Nucleus accumbens (tissue), 56 donors: ENCODE measurements around the gene CA7.
"Not testable (repeated sequence)": the region's sequence is repeated elsewhere in the genome, so short reads cannot be mapped to it uniquely, and the experiment has no call there.

Experiments used
- DNase-seq, 56 donors: peaks; one replicate each; lab custom pipeline; 2025; lab: John Stamatoyannopoulos, UW

Gene CA7

DNA sequence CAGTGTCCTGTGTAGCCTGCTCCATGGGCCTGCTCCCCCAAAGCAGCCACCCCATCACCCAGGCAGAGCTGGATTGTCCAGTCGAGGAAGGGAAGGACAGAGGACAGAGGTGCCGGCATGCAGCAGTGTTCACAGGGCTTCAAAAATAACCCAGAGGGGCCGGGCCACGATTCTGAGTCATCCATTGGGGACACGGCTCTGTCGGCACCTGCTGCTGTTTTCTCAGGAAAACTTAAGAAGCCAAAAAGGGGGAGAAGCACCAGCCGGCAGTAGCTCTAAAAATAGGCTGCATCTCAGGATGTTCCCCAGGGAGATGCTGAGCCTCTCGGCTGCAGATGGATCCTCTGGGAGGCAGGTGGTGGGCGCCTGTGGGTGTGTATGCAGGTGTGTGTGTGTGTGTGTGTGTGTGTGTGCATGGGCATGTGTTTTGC, 1.6 kb downstream of the CA7 start:
- DNase-seq: peak in 24 of 56 donors; percentile 13 to 71 (median 32)

DNA sequence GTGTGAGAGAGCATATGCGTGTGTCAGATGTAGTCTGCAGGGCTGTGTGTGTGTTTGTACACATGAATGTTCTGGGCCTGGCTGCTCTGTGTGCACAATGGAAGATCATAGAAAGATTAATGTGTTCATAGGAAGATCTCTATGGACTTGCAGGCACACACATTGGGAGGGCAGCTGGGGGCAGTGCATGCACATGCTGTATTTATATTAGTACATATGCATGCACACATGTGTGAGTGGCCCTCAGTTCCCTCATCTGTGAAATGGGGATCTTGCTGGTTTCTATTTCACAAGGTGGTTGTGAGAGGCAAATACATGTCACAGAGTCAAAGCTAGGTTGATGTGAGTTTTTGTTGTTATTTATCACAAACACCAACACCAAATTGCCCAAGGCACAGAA, 2.1 kb downstream of the CA7 start:
- no peak for DNase-seq

DNA sequence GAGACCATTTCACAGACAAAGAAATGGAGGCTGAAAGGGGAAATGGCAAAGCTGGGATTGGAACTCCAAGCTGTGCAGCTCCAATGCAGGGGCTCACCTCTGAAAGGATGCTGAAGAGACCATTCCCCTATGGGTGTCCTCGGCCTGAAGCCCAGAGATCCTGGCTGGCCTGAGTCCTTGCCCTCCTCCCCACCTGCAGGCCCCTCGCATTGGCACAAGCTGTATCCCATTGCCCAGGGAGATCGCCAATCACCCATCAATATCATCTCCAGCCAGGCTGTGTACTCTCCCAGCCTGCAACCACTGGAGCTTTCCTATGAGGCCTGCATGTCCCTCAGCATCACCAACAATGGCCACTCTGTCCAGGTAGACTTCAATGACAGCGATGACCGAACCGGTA, 2.6 kb downstream of the CA7 start:
- no peak for DNase-seq

DNA sequence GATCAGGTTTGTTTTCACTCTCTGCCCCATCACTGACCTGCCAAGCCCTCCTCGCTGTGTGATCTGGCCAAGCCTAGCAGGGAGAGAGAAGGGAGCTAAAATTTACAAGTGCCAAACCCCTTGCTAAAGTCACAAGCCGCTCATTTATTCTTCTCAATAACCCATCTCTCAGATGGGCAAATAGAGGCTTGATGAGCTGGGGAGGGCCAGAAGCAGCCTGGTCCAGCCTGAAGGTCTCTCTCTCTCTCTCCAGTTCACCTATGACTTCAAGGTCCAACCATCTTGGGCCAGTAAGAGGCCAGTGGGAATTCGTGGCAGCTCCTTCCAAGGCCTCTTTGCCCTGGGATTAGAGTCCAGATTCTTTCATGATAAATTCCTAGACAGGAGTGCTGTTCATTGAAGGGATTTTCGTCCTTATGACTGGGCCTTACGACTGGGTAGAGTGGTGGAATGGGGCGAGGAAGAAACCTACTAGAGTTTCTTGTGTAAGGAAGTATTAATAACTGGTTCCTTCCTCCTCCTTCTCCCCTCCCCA, 3.4 kb downstream of the CA7 start:
- DNase-seq: no peak

DNA sequence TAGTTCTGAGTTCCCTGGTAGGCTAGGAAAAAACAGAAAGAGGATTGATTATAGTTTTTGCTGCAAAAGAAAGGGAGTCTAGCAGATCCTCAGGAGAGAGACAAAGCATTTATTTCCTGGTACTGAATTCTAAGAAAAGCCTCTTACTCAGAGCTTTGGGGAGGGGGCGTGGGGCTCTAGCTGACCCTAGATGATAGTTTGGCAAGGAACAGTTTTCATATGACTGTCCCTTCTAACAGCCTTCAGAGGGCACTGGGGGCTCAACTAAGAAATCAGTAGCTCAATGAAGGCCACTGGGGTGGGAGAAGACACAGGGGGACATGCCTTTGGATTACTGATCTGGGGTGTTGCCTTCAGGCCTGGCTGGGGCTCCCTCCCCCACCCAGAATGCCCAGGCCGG, 4.0 kb downstream of the CA7 start:
- no peak for DNase-seq

DNA sequence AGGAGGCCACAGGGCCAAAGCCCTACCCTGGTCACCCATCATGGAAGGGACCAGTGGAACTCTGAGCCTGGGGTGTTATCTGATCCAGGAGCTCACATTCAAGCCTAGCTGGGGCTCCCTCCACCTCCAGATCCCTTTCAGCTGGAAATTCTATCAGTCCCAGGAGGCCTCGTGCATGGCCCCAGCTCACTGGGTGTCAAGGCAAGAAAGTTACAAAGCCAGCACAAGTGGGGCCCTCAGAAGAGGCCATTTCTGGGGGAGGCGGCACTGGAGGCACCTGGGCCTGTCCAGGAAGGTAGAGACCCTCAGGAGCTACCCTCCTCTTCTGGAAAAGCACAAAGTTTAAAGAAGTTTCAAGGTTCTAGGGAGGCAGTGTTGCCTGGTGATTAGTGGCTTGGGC, 4.8 kb downstream of the CA7 start:
- no peak for DNase-seq

DNA sequence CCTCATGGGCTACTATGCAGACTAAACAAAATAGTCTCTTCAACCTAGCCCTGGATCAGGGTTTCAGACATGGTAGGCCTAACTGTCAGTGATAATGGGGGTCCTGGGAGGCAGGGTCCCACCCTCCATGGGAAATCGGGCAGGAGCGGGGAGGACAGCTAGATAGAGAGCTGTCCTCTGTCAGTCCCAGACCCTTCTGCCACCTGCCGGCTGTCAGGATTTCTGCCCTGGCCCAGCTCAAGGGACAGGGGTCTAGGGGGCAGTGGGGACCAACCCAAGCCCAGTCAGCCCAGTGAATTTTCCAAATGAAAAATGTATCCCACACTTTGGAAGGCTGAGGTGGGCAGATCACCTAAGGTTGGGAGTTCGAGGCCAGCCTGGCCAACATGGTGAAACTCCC, 5.3 kb downstream of the CA7 start:
- DNase-seq: no peak

DNA sequence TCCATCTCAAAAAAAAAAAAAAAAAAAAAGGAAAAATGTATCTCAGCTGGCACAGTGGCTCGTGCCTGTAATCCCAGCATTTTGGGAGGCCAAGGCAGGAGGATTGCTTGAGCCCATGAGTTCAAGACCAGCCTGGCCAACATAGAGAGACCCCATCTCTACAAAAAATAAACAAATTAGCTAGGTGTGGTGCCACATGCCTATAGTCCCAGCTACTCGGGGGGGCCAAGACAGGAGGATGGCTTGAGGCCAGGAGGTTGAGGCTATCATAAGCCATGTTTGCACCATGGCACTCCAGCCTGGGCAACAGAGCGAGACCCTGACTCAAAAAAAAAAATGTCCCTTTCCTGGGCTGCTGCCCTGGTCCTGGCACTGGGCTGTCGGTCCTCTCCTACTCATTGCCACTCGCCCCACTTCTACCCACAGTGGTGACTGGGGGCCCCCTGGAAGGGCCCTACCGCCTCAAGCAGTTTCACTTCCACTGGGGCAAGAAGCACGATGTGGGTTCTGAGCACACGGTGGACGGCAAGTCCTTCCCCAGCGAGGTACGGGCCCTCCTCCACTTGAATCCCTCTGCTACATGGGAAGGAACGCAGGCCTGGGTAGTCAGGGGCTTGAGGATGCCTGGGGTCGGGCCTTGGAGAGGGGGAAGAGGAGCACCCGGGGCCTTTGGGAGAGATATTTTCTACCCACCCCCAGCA, 6.1 kb downstream of the CA7 start:
- DNase-seq: peak in 2 of 56 donors; percentile 2 to 7

DNA sequence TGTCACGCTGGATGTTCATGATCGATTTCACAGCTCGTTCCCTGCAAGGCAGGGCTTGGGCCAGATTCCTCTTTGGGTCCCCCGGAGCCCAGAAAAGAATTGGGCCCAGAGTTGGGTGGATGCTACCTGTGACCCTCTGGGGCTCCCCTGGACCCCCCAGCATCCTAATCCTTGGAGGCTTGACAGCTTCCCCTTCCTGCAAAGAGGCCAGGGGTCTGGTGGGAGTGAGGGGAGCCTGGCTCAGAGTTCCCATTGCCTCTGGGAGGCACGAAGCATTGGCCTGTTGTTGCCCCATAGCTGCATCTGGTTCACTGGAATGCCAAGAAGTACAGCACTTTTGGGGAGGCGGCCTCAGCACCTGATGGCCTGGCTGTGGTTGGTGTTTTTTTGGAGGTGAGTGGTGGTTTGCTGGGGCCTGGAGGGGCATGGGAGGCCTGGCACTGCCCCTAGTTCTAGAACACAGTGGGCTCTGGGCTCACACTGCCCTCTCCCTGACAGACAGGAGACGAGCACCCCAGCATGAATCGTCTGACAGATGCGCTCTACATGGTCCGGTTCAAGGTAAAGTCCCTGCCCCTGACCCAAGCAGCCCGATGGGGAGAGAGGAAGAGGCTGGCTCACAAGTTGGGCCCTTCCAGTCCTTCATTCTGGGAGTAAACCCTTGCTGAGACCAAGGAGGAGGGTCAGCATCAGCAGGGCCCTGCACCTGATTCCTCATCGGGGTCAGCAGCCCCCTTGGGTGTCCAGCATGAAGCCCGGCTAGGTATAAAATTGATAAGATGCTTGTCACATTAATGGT, 7.2 kb downstream of the CA7 start:
- DNase-seq: no peak

DNA sequence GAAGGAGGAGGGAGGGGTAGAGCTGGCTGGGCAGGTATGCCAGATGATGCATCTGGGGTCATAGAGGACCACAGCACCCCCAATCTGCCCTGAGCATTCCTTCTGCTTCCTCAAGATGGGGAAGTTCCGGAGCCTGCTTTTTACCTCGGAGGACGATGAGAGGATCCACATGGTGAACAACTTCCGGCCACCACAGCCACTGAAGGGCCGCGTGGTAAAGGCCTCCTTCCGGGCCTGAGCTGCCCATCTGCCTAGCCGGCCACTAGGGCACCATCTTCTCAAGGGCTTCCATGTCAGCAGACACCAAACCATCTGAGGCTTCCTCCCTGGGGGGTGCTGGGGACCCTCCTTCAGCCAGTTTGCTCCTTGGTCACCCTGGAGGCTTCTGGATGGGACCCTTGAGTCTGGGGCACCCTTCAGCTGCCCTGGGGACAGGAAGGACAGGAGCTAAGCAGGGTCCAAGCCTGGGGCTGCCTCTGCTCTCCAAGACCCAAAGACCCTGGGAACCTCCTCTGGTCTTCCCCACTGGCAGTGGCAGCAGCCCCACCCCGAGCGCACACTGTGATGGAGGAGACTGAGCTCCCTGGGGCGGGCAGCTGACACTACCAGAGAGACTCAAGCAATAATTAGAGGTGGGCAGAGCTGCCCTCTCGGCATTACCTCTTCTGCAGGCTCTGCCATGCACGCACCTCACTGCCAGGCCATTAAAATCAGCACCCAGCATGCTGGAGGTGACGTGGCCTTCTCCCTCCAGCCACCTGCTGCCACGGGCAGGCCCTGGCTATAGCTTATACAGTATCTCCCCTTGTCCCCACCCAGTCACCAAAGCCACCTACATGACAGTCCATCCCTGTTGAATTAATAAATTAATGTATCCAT, 9.3 kb downstream of the CA7 start:
- DNase-seq: peak in 1 of 56 donors; percentile 10

DNA sequence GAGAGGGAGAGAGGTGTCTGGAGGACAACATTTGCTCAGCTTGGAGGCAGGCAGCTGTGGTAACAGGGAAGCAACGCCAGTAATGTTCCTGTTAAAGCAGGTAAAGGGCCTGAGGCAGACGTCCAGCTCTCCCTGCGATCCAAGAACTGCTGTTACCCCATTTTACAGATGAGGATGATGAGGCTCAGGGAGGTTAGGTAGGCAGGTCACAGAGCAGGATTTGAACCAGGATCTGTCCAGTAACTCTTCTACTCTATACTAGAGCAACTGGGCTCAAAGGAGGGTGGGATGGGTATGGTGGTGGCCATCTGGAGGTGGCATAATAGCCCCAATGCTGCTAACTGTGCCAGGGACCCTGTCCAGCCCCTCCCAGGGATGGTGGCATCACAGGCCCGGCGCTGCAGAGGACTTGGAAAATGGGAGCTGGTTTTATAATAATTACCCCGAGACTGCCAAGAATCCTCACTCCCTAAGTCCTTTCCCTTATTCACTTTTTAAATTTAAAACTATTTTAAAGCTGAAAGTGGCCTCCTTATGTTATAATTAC, 12.0 kb downstream of the CA7 start:
- no peak for DNase-seq

DNA sequence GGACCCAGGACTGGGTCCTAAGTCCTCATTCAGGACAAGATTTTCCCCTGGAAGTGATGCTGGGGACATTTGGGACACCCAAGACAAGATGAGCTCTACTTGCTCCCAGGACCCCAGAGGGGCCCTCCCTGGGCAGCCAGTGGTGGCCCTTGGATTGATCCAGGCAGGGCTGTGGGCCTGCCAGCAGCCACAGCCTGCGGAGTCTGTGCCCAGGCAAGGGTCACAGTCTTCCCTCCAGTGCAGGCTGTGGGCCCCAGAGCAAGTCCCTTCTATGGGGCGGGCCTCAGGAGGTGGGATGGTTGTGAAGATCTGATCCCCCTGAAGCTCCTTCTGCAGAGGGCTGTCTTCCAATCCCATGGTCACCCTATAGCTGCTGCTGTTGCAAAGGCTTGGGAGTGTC, 12.6 kb downstream of the CA7 start:
- DNase-seq: no peak

DNA sequence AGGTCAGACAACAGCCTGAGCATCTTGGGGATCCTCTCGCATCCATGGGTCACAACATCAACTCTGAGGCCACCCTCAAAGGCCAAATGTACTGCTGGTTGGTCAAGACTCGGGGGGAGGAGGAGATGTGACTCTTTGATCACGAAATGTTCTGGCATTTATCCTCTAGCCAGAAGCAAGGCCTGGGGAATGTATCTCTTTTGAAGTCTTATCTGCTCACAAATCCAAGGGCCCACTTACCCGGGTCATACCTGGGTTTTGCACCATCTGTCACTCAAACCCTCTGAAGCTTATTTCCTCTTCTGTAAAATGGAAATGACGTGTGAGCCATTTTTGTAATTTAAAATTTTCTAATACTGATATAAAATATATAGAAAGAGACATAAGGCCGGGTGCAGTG, 13.2 kb downstream of the CA7 start:
- no peak for DNase-seq

DNA sequence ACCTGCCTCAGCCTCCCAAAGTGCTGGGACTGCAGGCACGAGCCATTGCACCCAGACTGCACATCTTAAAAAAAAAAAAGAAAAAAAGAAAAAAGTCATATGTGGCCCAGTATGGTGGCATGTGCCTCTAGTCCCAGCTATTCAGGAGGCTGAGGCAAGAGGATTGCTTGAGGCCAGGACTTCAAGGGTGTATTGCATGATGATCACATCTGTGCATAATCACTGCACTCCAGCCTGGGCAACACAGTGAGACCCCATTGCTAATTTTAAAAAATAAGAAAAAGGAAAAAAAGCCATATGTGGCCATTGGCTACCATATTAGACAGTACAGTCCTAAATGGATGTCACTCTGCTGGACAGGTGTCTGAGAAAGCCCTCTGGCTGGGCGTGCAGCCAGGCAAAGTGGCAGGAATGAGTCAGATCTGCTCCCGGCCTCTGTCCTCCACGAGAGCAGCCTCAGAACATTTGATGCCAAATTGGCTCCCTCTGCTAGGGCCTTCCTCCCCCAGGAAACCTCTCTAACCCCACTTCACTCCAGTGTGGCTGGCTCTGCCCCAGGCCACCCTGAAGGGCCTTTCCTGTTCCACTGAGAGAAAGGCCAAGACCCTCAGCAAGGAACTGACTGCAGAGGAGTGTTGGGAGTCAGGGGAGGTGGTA, 14.7 kb downstream of the CA7 start:
- DNase-seq: no peak

DNA sequence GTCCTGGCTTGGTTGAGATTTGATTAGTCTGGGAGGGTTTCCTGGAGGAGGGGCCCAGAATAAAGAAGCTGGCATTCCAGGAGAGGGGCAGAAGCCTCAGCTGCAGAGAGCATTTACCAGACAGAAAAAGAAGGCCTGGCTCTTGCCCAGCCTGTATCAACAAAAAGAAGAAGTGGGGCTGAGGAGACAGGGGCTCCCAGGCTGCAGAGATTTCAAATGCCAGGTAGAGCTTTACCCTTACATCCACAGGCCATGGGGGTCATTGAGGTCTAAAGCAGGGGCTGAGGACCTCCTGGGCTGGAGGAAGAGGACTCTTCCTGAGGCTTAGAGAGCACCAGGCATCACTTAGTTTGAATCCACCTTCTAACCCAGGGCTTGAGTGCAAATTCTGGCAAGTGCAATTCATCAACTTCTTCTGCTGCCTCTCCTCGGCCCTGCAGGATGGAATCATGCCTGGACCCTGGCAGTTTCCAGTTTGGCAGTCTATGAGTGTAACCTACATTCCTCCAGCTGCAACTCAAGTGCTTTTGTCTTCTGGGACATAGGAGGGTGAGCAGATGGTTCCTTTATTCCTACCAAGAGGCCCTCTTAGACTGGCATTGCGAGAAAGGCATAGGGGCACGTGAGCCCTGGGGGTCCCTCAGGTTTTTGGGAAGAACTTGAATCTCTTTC, 15.3 kb downstream of the CA7 start:
- no peak for DNase-seq

DNA sequence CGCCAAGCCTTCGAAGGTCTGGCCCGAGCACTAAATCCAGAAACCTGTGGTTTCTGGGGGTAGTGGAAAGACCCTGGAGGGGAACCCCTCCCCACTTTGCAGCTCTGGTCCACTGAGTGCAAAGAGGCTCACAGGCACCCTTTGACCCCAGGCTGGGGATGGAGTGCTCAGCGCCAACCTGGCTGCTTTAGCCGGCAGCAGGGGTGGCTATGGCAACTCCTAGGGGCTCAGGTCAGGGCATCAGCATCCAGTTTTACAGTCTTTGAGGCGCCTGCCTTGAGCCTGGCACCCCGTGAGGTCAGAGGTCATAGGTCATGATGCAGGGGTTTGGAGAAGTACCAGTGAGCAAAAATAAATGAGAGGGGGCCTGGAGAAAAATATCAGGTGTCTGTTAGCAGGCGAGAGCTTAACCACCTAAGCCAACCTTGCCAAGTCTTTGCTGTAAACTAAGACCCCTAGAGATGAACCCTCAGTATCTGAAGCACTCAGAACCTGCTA, 17.9 kb downstream of the CA7 start:
- no peak for DNase-seq

DNA sequence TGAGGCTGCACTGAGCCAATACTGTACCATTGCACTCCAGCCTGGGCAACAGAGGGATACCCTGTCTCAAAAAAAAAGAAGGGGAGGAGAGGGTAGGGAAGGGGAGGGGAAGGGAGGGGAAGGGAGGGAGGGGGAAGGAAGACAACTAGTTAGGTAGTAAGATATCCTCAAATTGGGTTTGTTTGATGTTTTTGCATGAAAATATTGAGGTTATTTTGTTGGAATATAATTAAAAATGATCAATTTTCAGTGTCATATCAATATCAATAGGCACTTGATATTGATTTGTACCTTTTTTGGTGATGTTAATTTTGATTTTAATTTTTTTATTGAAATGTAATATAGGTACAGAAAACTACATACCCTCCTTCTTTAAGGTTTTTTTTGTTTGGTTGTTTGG, 19.5 kb downstream of the CA7 start:
- no peak for DNase-seq

DNA sequence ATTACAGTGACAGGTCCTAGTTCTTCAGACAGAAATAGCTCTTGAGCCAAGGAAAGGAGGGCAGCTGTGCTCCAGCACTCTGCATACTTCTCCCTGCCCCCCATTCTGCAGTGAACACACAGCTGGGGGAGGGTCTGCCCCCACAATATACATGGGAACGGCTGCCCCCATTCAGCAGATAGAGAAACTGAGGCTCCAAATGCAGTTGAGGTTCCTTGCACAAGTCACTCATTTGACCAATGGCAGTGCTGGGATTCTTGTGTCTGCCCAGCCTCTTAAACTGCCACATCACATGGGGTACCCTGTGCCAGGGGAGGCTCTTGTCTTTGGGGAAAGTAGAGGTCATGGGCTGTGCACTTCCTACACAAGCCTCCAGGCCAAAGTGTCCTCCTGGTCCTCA, 25.2 kb downstream of the CA7 start:
- DNase-seq: no peak

DNA sequence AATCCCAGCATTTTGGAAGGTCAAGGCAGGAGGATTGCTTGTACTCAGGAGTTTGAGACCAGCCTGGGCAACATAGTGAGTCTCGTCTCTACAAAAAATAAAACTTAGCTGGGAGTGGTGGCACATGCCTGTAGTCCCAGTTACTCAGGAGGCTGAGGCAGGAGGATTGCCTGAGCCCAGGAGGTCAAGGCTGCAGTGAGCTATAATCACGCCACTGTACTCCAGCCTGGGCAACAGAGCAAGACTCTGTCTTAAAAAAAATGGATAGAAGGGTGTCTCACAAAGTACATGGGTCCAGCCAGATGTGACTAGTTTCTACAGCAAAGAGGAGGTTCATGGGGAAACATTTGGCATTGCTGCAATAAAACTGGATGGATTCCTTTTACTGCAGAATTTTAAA, 27.1 kb downstream of the CA7 start:
- not testable (repeated sequence) for DNase-seq
